ENCODE results near the gene KANSL3.
A peak's percentile ranks its signal among the peaks of the same experiment; 100 is the strongest.
"Not testable (repeated sequence)": the region's sequence is repeated elsewhere in the genome, so short reads cannot be mapped to it uniquely, and the experiment has no call there.

The KANSL3 gene

GRCh38 chr2:96654791-96655190 lies 16.7 kb upstream of the KANSL3 start:
- DNase-seq = not testable (repeated sequence)

- DNase-seq = no peak
Observed at GRCh38 chr2:96651793-96652192, 13.7 kb upstream of the KANSL3 start.

GRCh38 chr2:96649342-96649741 lies 11.2 kb upstream of the KANSL3 start:
- no peak for DNase-seq

- DNase-seq = no peak
Observed at GRCh38 chr2:96648306-96648930, 10.3 kb upstream of the KANSL3 start.

GRCh38 chr2:96647681-96648080 lies 9.6 kb upstream of the KANSL3 start:
- no peak for DNase-seq

- peak; percentile 74 for DNase-seq
Observed at GRCh38 chr2:96642564-96643360, 4.7 kb upstream of the KANSL3 start, which contains the start of gene FER1L5. Gene FER1L5 (plus strand): TSS chr2:96642764. CDS start chr2:96642837, 73 bp downstream.

- DNase-seq = peak; percentile 90
Observed at GRCh38 chr2:96637385-96638143, 548 bp downstream of the KANSL3 start.

GRCh38 chr2:96636551-96637171 lies 1.5 kb downstream of the KANSL3 start:
- DNase-seq = no peak

- no peak for DNase-seq
Observed at GRCh38 chr2:96633641-96634040, 4.5 kb downstream of the KANSL3 start.

- peak; percentile 40 for DNase-seq
Observed at GRCh38 chr2:96631804-96632435, 6.2 kb downstream of the KANSL3 start.

- no peak for DNase-seq
Observed at GRCh38 chr2:96626553-96626942, 11.6 kb downstream of the KANSL3 start.

- DNase-seq = no peak
Observed at GRCh38 chr2:96625571-96626552, 12.2 kb downstream of the KANSL3 start.

GRCh38 chr2:96623116-96623515 lies 15.0 kb downstream of the KANSL3 start:
- no peak for DNase-seq

- no peak for DNase-seq
Observed at GRCh38 chr2:96622544-96622943, 15.6 kb downstream of the KANSL3 start.

GRCh38 chr2:96618596-96619283 lies 19.4 kb downstream of the KANSL3 start:
- DNase-seq = peak; percentile 38

- no peak for DNase-seq
Observed at GRCh38 chr2:96617012-96617411, 21.1 kb downstream of the KANSL3 start.

- DNase-seq = no peak
Observed at GRCh38 chr2:96616535-96616934, 21.6 kb downstream of the KANSL3 start.

- DNase-seq = no peak
Observed at GRCh38 chr2:96616128-96616527, 22.0 kb downstream of the KANSL3 start.

GRCh38 chr2:96608469-96609455 lies 29.4 kb downstream of the KANSL3 start:
- peak; percentile 15 for DNase-seq

Data from fibroblast of skin of scalp (primary cell).